Common myeloid progenitor, CD34-positive (primary cell): ENCODE results near the gene ATAD1.
"Not testable (repeated sequence)": the region's sequence is repeated elsewhere in the genome, so short reads cannot be mapped to it uniquely, and the experiment has no call there.

Experiments
- CTCF ChIA-PET: fragments of 350-600 bp; sonication (Branson Sonifier 250); formaldehyde crosslinking; loops from one replicate; lab custom pipeline; 2021; ENCODE audit warnings: antibody characterized with exemption; lab: Charles Lee
- POLR2A ChIA-PET: fragments of 350-600 bp; sonication (Branson Sonifier 250); formaldehyde crosslinking; loops from one replicate; lab custom pipeline; 2021; ENCODE audit warnings: antibody characterized with exemption; lab: Charles Lee
- DNase-seq, 3 donors: peaks; one replicate each; pipeline versions ENCODE4 v3.0.0 to v3.0.0-alpha.2; 2013
- H3K27ac ChIP-seq, 2 experiments: 1 replicate in 1 of 2; 2 replicates in 1 of 2; pipeline ENCODE4 v1.7.0; 2013; ENCODE audit warnings: inconsistent platforms in 2 of 2, low read length in 2 of 2, mild to moderate bottlenecking in 2 of 2, low read depth in 1 of 2, moderate library complexity in 1 of 2; ENCODE audit not compliant: severe bottlenecking in 2 of 2, insufficient read depth in 1 of 2, poor library complexity in 1 of 2
- H3K27me3 ChIP-seq, 5 experiments: replicated peaks in 2 of 5; 1 replicate in 3 of 5; 2 replicates in 2 of 5; pipeline versions ENCODE4 v1.6.1 to v1.7.0; 2013; ENCODE audit warnings: low read length in 4 of 5, mild to moderate bottlenecking in 2 of 5, moderate library complexity in 2 of 5, inconsistent platforms in 1 of 5; ENCODE audit not compliant: insufficient read depth in 5 of 5, control insufficient read depth in 4 of 5
- H3K36me3 ChIP-seq, 4 experiments: 1 replicate in 2 of 4; 2 replicates in 2 of 4; pipeline versions ENCODE4 v1.6.1 to v1.7.0; 2013; ENCODE audit warnings: low read length in 3 of 4, control low read depth in 1 of 4, mild to moderate bottlenecking in 1 of 4; ENCODE audit not compliant: control insufficient read depth in 4 of 4, insufficient read depth in 4 of 4
- H3K4me1 ChIP-seq, 4 experiments: 1 replicate in 3 of 4; 2 replicates in 1 of 4; pipeline versions ENCODE4 v1.6.1 to v1.7.1; 2013; ENCODE audit warnings: low read length in 3 of 4, mild to moderate bottlenecking in 3 of 4, control low read depth in 1 of 4, inconsistent platforms in 1 of 4, moderate library complexity in 1 of 4; ENCODE audit not compliant: control insufficient read depth in 4 of 4, insufficient read depth in 4 of 4; ENCODE audit errors: control extremely low read depth in 1 of 4
- H3K4me3 ChIP-seq, 7 experiments: 1 replicate in 4 of 7; 2 replicates in 3 of 7; pipeline versions ENCODE4 v1.5.1 to v1.7.0; 2013; ENCODE audit warnings: mild to moderate bottlenecking in 7 of 7, low read length in 6 of 7, moderate library complexity in 6 of 7, inconsistent platforms in 2 of 7, low read depth in 2 of 7, control low read depth in 1 of 7; ENCODE audit not compliant: insufficient read depth in 4 of 7, control insufficient read depth in 1 of 7; ENCODE audit errors: extremely low read depth in 1 of 7
- H3K9me3 ChIP-seq, 5 experiments: 1 replicate in 4 of 5; 2 replicates in 1 of 5; pipeline versions ENCODE4 v1.6.1 to v1.7.1; 2013; ENCODE audit warnings: low read length in 4 of 5, mild to moderate bottlenecking in 2 of 5, inconsistent platforms in 1 of 5, low read depth in 1 of 5, moderate library complexity in 1 of 5; ENCODE audit not compliant: control insufficient read depth in 4 of 5, insufficient read depth in 2 of 5; ENCODE audit errors: control extremely low read depth in 1 of 5
- WGBS: methylation state at CpG from one replicate; pipeline ENCODE4 v1.1.5; 2013; ENCODE audit not compliant: insufficient coverage; 5-methylcytosine and 5-hydroxymethylcytosine counted together

ATAD1 gene

GRCh38 chr10:87829051-87829450 lies 11.0 kb upstream of the ATAD1 start:
- DNase-seq, POLR2A ChIA-PET, H3K27me3 ChIP-seq, H3K36me3 ChIP-seq, H3K4me3 ChIP-seq, H3K9me3 ChIP-seq, H3K4me1 ChIP-seq, H3K27ac ChIP-seq: not testable (repeated sequence)
- 100% methylated on average over 4 of the region's 4 CpGs for WGBS
- CTCF ChIA-PET = interaction anchor here (0.9 to 1.7 kb wide), 2 partner anchors 10 to 864 kb away, joined by 3 to 5 read pairs; no protein-coding TSS in a partner anchor

- Histone ChIP-seq H3K4me1 (no peaks in the 10 kb centered on the region), H3K36me3 (no peaks in the 10 kb centered on the region), H3K27me3 (no peaks in the 10 kb centered on the region), H3K27ac (no peak overlapping the region), H3K4me3 (no peak overlapping the region), H3K9me3 (peaks cover 0 to 2% (median 0%) of the 10 kb centered on the region in 5 experiments)
- POLR2A ChIA-PET = interaction anchor here (0.6 to 0.7 kb wide), 2 partner anchors 18 to 1724 kb away, joined by 5 read pairs; no protein-coding TSS in a partner anchor
- no peak for DNase-seq
- 88% methylated on average over 1 of the region's 2 CpGs for WGBS
- CTCF ChIA-PET = interaction anchor here (1.7 kb wide), 1 partner anchor 8 kb away, joined by 5 read pairs; no protein-coding TSS in a partner anchor
These were observed 9.7 kb upstream of the ATAD1 start for GRCh38 chr10:87827681-87828080.

DNA sequence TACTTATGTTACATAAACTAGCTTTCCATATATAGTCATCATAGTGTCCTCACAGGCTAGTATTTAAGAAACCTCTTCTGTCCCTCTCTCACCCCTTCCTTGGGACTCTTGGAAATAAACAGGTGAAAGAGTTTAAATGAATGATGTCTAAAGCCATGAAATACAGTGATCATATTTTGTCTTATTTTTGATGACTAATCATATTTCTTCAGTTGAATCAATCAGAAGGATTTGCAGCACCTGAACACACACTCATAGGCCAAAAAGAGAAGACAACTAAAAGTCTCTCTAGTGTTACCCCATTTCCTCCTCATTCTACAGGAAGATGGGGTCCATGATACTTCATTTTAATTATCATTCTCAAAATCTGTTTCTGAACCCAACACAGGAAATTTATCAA lies 8.6 kb upstream of the ATAD1 start:
- CTCF ChIA-PET = interaction anchor here (0.8 kb wide), 1 partner anchor 9 kb away, joined by 3 read pairs; the partner anchor contains the start of gene ATAD1

GRCh38 chr10:87819289-87819585 lies 1.2 kb upstream of the ATAD1 start:
- no peaks in the 10 kb centered on the region for H3K9me3 ChIP-seq
- CTCF ChIA-PET = interaction anchor here (1.0 to 3.3 kb wide), 5 partner anchors 9 to 1061 kb away, joined by 3 to 23 read pairs (median 4); partner anchors contain the start of gene STAMBPL1
- WGBS = 96% methylated on average over 4 of the region's 6 CpGs
- DNase-seq = no peak
- H3K27ac ChIP-seq = no peak overlapping the region
- peaks cover 10 to 40% (median 21%) of the 10 kb centered on the region in 4 experiments for H3K4me1 ChIP-seq
- no peaks in the 10 kb centered on the region for H3K36me3 ChIP-seq
- H3K4me3 ChIP-seq = peak overlapping the region in 3 of 7 experiments; percentile 93 to 97 (median 94)
- POLR2A ChIA-PET = no interaction called here
- H3K27me3 ChIP-seq = no peaks in the 10 kb centered on the region

More for the DNA sequence above, 8.6 kb upstream of the ATAD1 start:
- H3K36me3 ChIP-seq = no peaks in the 10 kb centered on the region
- no peak for DNase-seq
- POLR2A ChIA-PET = no interaction called here
- H3K27me3 ChIP-seq = no peaks in the 10 kb centered on the region
- H3K27ac ChIP-seq = no peak overlapping the region
- H3K4me1 ChIP-seq = no peaks in the 10 kb centered on the region
- H3K9me3 ChIP-seq = peaks cover 0 to 2% (median 0%) of the 10 kb centered on the region in 5 experiments
- H3K4me3 ChIP-seq = no peak overlapping the region

DNA sequence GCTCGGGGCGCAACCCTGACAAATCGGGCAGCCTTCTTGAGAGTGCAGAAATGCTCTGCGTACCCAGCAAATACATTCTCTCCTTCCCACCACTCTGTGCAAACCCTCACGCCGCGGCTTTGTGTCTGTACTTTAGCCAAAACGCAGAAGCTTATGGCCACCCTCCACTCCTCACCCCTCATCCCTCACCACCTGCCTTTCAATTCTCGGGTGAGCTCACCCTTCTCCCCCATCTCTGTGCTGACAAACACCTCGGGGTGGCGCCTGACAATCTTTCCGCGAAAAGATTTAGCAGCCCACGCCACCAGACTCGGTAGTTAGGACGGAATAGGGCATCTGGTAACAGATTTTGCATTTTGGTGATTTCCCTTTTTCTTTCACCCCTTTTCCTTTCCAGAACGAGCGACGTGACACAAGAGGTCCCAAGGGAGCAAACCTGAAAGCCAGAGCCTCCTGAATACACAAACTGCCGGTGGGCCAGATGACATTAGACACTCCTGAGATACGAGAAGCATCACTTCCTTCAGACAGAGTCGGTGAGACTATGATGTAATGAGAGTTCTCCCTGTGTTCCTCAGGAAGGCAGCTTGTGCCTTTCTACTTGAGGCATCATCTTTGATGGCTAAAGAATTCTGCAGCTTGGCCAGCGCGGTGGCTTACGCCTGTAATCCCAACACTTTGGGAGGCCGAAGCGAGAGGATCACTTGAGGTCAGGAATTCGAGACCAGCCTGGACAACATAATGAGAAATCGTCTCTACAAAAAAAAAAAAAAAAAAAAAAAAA lies 671 bp upstream of the ATAD1 start:
- Histone ChIP-seq H3K27me3 (no peaks in the 10 kb centered on the region), H3K36me3 (peaks cover 0 to 2% (median under 1%) of the 10 kb centered on the region in 4 experiments), H3K9me3 (no peaks in the 10 kb centered on the region), H3K4me3 (peak overlapping the region; percentile 63 to 97 (median 93)), H3K27ac (peak overlapping the region; percentile 93 to 96), H3K4me1 (peaks cover 10 to 40% (median 21%) of the 10 kb centered on the region in 4 experiments)
- WGBS = 18% methylated on average over 19 of the region's 29 CpGs
- DNase-seq = peak; percentile 65 to 82 (median 73)
- ChIA-PET CTCF (interaction anchor here (0.9 to 3.3 kb wide), 7 partner anchors 8 to 734 kb away, joined by 3 to 23 read pairs (median 4); no protein-coding TSS in a partner anchor), POLR2A (interaction anchor here (1.2 kb wide), 2 partner anchors 14 to 44 kb away, joined by 3 read pairs; no protein-coding TSS in a partner anchor)

DNA sequence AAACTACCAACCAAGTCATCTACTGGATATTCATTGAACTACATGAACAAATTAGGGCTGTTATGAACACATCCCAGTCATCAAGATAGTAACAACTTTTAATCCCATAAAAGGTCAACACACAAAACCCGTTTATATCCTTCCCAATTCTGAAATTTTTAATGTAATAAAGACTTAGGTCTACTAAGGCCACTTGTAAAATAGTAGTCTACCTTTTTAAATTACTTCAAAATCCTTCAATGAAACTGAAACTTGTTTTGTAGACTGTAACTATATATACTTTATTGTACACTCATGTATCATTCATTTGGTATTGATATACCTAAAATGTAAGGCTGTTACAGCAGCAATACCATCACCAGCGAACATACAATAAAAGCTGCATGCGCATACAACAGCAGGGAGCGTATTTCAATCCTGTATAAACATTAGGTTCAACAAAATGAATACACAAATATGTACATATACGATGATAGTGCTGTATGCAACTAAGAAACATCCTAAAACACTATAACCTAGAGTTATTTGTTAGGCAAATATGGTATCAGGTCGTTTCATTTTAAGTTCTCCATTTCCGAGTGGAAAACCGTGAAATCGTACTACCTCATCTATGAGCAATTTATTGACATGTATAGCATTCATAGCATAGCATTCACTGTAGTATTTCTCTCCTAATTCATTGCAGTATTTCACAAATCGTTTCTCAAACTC lies 973 bp downstream of the ATAD1 start:
- ChIA-PET CTCF (no interaction called here), POLR2A (interaction anchor here (1.2 kb wide), 1 partner anchor 13 kb away, joined by 3 read pairs; no protein-coding TSS in a partner anchor)
- H3K9me3 ChIP-seq = no peaks in the 10 kb centered on the region
- H3K4me1 ChIP-seq = peaks cover 10 to 40% (median 21%) of the 10 kb centered on the region in 4 experiments
- H3K27me3 ChIP-seq = no peaks in the 10 kb centered on the region
- H3K27ac ChIP-seq = peak overlapping the region; percentile 93 to 96
- 0% methylated on average over 3 of the region's 10 CpGs for WGBS
- DNase-seq = peak in 2 of 3 donors; percentile 21 to 46
- H3K36me3 ChIP-seq = peaks cover 0 to 17% (median 9%) of the 10 kb centered on the region in 4 experiments
- H3K4me3 ChIP-seq = peak overlapping the region; percentile 63 to 97 (median 93)
